Retinal pigment epithelial cell (primary cell): Measurements from ENCODE around the gene NPHP4.

ENCODE experiments used
- DNase-seq: peaks from one replicate; pipeline ENCODE4 v3.0.0-alpha.2; 2010; ENCODE audit warnings: low read depth
- H3K4me3 ChIP-seq: 2 replicates; pipeline ENCODE4 v1.5.1; 2011; ENCODE audit warnings: mild to moderate bottlenecking, low read length, control low read depth, moderate library complexity
- CTCF ChIP-seq: conservative IDR thresholded peaks from 2 replicates; pipeline ENCODE4 v1.5.1; 2011; ENCODE audit warnings: low read depth, low read length, control low read depth, inconsistent platforms

The NPHP4 gene

GRCh38 chr1:6035719-6036118 lies 43.5 kb upstream of the NPHP4 start:
- DNase-seq: no peak
- TF ChIP-seq CTCF: no peak
- H3K4me3 ChIP-seq: no peak overlapping the region

GRCh38 chr1:6035303-6035702 lies 43.1 kb upstream of the NPHP4 start:
- H3K4me3 ChIP-seq: no peak overlapping the region
- TF ChIP-seq CTCF: no peak
- no peak for DNase-seq

DNA sequence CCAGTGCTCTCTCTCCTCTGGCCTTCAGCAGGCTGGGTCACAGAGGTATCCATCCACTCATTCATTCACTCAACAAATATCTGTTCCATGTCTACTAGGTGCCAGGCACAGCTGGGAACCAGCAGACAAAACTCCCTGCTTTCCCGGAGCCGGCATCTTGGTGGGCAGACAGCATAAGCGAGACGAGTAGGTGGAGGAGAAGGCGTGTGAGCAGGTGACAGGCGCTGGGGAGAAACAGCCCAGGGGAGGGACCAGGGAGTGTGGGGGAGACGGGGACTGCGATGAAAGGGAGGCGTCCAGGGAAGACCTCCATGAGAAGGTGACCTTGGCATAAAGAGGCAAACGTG lies 42.5 kb upstream of the NPHP4 start:
- no peak for TF ChIP-seq CTCF
- no peak overlapping the region for H3K4me3 ChIP-seq
- DNase-seq: no peak

- no peak for DNase-seq
- TF ChIP-seq CTCF: peak; percentile 82
- peak overlapping the region; percentile 30 for H3K4me3 ChIP-seq
Observed at GRCh38 chr1:6033986-6034749, 41.9 kb upstream of the NPHP4 start.

DNA sequence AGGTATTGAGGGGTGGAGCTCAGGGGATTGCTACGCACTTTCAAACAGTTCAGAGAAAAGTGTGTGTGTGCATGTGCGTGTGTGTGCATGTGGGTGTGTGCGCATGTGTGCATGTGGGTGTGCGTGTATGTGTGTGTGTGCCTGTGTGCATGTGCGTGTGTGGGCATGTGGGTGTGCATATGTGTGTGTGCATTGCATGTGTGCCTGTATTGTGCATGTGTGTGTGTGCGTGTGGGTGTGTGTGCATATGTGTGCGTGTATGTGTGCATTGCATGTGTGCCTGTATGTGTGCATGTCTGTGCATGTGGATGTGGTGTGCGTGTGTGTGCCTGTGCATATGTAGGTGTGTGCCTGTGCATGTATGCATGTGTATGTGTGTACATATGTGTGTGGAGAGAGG lies 40.9 kb upstream of the NPHP4 start:
- no peak overlapping the region for H3K4me3 ChIP-seq
- no peak for DNase-seq
- no peak for TF ChIP-seq CTCF

DNA sequence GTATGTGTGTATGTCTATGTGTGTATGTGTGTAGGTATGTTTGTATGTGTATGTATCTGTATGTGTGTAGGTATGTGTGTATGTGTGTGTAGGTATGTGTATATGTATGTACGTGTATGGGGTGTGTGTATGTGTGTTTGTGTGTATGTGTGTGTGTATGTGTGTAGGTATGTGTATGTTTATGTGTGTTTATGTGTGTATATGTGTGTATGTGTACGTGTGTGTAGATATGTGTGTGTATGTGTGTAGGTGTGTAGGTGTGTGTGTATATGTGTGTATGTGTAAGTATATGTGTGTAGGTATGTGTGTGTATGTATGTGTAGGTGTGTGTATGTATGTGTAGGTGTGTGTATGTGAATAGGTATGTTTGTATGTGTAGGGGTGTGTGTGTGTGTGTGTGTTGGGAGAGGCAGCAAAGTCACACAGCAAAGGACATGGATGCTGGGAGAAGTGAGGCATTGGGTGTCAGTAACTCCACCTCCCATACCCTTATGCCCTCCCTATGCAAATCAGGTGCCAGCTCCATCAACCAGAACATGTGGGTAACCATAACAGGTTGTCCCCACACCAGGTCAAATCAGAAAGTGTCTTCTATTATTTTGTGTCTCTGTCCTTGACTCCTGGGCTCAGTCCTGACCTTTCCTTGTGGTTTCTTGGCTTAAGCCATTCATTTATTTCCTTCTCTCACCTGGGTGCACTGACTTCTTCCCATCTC lies 38.5 kb upstream of the NPHP4 start:
- no peak for TF ChIP-seq CTCF
- no peak overlapping the region for H3K4me3 ChIP-seq
- no peak for DNase-seq

DNA sequence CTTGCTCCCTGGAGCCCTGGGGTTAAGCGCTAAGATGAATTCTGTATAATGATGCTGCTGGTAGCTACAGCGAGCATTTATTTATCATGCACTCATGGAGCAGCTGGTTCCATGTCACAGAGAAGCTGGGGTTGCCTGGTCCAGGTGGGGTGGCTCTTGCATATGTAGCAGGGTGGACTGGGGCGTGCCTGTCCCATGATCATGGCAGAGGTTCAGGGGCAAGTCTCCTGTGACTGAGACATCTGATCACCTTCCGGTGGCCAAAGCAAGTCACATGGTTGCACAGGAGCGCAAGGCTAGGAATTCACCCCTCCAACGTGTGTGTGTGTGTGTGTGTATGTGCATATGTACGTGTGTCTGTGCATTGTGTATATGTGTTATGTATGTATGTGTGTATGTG lies 37.9 kb upstream of the NPHP4 start:
- no peak for TF ChIP-seq CTCF
- no peak for DNase-seq
- no peak overlapping the region for H3K4me3 ChIP-seq
